ENCODE data around the gene TAS2R38. TPM values are rescaled to one million over a fixed set of nuclear protein-coding genes. Genes with fewer than 3 reads are reported as not detected.
A peak's percentile ranks its signal among the peaks of the same experiment; 100 is the strongest.

TAS2R38 gene
- total RNA-seq, 6 experiments from 2014 or later = not detected

DNA sequence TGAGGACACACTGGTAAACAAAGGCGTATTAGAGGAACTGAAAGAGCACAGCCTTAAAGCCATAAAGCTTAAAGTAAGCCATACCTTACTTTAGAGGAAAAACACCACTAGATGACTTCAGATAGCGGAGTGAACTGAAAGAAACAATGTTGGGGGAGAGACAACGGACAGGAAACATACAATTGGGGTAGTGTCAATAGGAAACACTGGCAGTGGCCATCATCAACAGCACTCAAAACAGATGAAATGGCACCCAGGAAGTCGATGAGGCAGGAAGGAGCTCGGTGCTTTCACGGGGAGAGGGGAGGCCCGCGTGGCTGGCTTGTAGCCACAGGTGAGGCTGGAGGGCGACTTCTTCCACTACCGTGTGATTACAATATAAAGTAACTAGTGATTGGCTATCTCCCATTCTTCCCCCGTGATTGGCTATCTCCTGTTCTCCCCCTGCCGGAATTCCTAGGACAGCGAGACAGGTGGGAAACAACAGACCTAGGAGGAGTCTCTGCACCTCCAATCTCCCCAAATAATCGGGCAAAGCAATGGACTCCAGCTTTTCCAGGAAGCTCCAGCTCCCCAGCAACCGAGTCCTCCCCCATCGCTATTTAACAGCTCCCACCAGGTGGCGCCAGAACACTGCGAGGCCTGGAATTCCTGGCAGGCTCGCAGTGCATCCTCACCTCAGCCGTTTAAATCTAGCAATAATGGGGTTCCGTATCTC, 2.4 kb upstream of the TAS2R38 start:
- Histone ChIP-seq H3K9me3 (no peaks in the 10 kb centered on the region), H3K4me1 (peaks cover 0 to 7% (median 0%) of the 10 kb centered on the region in 4 donors), H3K27ac (no peak overlapping the region), H3K4me3 (peak overlapping the region; percentile 25 to 40 (median 33)), H3K27me3 (no peaks in the 10 kb centered on the region), H3K36me3 (no peaks in the 10 kb centered on the region)
- intact Hi-C loops (cut with DNase I) = loop anchor here (5.0 to 10.0 kb wide), 2 partner anchors 119 to 211 kb away; no protein-coding TSS in a partner anchor
- ATAC-seq = peak; percentile 96 to 98 (median 96)
- DNase-seq = peak; percentile 80 to 84 (median 83)
- TF ChIP-seq, protein P1, sequence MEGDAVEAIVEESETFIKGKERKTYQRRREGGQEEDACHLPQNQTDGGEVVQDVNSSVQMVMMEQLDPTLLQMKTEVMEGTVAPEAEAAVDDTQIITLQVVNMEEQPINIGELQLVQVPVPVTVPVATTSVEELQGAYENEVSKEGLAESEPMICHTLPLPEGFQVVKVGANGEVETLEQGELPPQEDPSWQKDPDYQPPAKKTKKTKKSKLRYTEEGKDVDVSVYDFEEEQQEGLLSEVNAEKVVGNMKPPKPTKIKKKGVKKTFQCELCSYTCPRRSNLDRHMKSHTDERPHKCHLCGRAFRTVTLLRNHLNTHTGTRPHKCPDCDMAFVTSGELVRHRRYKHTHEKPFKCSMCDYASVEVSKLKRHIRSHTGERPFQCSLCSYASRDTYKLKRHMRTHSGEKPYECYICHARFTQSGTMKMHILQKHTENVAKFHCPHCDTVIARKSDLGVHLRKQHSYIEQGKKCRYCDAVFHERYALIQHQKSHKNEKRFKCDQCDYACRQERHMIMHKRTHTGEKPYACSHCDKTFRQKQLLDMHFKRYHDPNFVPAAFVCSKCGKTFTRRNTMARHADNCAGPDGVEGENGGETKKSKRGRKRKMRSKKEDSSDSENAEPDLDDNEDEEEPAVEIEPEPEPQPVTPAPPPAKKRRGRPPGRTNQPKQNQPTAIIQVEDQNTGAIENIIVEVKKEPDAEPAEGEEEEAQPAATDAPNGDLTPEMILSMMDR (IDR thresholded peaks at IDR 0.05) = peak; percentile 84 to 92 (median 88)
- no peak for TF ChIP-seq POLR2A (IDR thresholded peaks at IDR 0.05)
- 12% methylated on average over 16 of the region's 21 CpGs for WGBS (ENCODE audit: insufficient coverage, low coverage, low lambda C conversion rate, missing lambda C conversion rate)

DNA sequence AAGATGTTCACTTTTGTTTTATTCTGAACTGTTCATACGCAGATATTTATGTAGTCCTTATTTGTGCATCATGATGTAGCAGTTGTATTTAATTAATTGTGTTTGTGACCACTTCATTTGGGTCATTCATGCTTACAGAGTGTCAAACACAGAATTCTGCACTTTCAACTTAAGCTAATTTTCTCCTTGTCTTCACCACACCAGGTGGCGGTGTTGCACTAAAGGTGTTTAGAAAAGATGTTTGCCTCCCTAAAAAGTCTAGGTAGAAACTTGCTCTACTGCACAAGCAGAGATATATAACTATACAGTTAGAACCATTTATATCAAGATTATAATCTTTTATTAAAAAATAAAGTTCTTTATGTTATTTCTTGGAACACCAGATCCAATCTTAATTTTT, 1.3 kb upstream of the TAS2R38 start:
- WGBS (ENCODE audit: insufficient coverage, low coverage, low lambda C conversion rate, missing lambda C conversion rate) = 39% methylated on average over 2 of the region's 2 CpGs
- DNase-seq = no peak
- Histone ChIP-seq H3K4me1 (peaks cover 0 to 7% (median 0%) of the 10 kb centered on the region in 4 donors), H3K9me3 (no peaks in the 10 kb centered on the region), H3K36me3 (no peaks in the 10 kb centered on the region), H3K27ac (no peak overlapping the region), H3K4me3 (no peak overlapping the region), H3K27me3 (no peaks in the 10 kb centered on the region)
- intact Hi-C loops (cut with DNase I) = loop anchor here (5.0 to 10.0 kb wide), 3 partner anchors 120 to 217 kb away; no protein-coding TSS in a partner anchor
- peak; percentile 46 to 66 (median 49) for ATAC-seq
- no peak for TF ChIP-seq POLR2A (IDR thresholded peaks at IDR 0.05)
- TF ChIP-seq, protein P1 (IDR thresholded peaks at IDR 0.05) = peak; percentile 41 to 62 (median 50)

DNA sequence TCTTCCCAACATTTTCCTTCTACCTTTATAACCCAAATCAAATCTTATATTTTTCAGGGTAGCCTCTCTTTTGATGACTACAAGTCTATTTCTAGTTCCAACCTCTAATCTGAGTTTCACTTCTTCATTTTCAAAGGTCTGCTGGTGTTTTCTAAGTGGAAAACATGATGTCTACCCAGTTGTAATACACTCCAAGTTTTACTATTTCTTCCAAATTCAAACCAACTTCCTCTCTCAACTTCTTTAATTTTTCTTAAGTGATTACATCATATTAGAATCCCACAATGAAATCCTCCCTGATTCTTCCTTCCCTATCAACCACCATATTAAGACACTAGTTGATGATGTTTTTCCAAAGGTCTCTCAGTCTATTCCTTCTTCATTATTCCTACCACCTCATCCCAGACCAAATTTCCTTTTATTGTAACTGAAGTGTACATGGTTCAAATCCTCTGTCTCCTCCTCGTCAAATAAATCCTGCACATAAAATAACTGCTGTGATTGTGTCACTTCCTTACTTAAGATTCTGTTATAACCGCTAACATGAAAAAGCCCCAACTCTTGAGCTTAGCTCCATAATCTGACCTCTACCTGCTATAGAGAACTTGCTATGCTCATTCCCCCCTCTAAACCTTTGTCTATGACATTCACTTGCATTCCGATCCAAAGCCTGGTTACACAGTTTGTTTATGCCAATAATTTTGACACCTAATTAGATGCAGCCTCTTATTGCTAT, 12.7 kb downstream of the TAS2R38 start:
- Histone ChIP-seq H3K9me3 (no peaks in the 10 kb centered on the region), H3K36me3 (no peaks in the 10 kb centered on the region), H3K4me1 (no peaks in the 10 kb centered on the region), H3K27me3 (no peaks in the 10 kb centered on the region), H3K27ac (no peak overlapping the region), H3K4me3 (no peak overlapping the region)
- 58% methylated on average over 3 of the region's 3 CpGs for WGBS (ENCODE audit: insufficient coverage, low coverage, low lambda C conversion rate, missing lambda C conversion rate)
- no peak for DNase-seq
- TF ChIP-seq, protein P1 (IDR thresholded peaks at IDR 0.05) = no peak
- no peak for TF ChIP-seq POLR2A (IDR thresholded peaks at IDR 0.05)
- ATAC-seq = peak in 3 of 4 donors; percentile 26 to 48 (median 34)
- intact Hi-C loops (cut with DNase I) = no loop called here

DNA sequence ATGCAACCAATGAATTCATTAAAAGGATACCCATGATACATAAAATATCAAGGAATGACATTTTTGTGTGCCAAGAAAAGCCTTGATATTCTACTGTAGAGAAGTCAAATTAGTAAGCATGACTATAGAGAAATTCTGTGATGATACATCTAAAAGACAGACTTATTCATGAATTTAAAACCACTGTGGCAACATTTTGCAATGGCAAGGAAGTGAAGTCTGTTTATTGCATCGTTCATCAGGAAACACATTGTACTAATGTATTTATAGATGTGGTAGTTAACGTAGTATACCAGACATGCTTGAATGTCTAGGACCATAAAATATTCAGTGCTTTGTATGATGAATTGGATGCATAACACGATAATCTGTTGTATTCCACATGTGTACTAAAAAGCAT, 17.5 kb downstream of the TAS2R38 start:
- Histone ChIP-seq H3K9me3 (no peaks in the 10 kb centered on the region), H3K4me1 (no peaks in the 10 kb centered on the region), H3K4me3 (no peak overlapping the region), H3K36me3 (no peaks in the 10 kb centered on the region), H3K27me3 (no peaks in the 10 kb centered on the region), H3K27ac (no peak overlapping the region)
- intact Hi-C loops (cut with DNase I) = no loop called here
- DNase-seq (no peak), ATAC-seq (no peak)
- 26% methylated on average over 3 of the region's 3 CpGs for WGBS (ENCODE audit: insufficient coverage, low coverage, low lambda C conversion rate, missing lambda C conversion rate)
- no peak for TF ChIP-seq POLR2A (IDR thresholded peaks at IDR 0.05)
- TF ChIP-seq, protein P1 (IDR thresholded peaks at IDR 0.05) = no peak

All from right lobe of liver (tissue), 6 donors.